Stimulated activated naive CD4-positive, alpha-beta T cell (primary cell): ENCODE data around the gene RAPGEF4.

Experiments
- DNase-seq, 6 experiments: peaks; one replicate each; lab custom pipeline; 2025; lab: John Stamatoyannopoulos, UW

Gene RAPGEF4

DNA sequence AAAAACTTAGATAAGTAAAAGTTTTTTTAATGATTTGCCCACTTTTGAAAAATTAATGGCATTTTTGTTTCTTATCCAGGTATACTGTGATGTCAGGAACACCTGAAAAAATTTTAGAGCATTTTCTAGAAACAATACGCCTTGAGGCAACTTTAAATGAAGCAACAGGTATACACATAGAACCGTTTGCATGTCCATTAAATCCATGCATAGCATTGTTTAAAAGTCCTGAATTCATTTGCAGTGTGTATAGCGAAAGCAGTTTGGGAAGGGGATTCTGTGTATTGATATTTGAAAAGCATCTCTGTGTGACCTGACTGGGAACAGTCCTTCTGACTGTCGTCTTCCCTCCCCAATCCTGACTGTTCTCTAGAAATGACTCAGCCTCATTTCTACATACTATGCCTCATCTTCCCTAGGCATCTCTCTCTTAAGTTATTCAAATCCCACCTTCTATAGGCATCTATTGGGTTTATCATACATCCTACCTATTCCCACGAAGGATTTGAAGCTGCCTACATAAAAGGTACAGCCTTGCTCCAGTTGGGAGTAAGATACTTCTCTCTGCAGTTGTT, 260.8 kb downstream of the RAPGEF4 start:
- no peak for DNase-seq

DNA sequence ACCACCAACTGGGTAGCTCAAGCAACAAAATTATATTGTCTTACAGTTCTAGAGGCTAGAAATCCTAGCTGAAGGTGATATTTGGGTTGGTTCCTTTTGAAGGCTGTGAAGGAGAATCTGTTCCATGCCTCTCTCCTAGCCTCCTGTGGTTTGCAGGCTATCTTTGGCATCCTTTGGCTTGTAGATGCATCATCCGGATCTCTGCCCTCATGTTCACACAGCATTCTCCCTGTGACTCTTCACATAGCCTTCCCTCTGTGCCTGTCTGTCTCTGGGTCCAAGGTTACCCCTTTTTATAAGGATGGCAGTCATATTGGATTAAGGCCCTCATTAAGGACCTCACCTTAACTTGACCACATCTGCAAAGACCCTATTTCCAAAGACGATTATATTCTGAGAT, 261.4 kb downstream of the RAPGEF4 start:
- DNase-seq: no peak

DNA sequence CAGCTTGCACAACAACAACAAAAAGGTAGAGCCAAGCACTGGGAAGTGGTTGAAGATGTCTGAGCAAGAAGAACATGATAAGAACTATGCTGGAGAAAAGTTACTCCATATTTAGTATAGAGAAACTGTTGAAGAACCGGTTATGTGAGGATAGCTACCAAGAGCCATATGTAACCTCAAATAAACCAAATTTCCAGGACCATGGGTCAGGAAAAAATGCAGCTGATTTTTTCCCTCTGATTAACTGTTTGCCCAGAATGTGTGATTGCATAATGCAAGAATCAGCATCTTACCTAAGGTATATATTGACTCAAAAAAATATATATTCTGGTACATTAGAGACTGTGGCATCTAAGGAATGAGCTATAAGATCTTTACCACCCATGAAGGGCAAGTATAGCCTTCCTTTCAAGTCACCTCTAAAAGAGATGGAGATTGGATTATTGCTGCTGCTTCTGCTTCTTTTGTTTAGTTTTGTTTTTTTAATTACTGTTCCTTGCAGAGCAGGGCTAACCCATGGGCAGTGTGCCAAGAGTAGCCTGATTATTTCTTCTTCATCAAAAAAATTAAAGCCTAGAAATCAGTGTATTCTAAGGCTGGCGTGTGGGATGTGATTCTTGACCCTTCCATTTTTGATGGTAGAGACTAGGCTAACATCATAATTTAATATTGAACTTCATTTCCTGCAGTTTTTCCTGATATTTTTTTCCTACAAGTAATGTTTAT, 263.1 kb downstream of the RAPGEF4 start:
- DNase-seq: no peak

GRCh38 chr2:172999641-173000386, 264.2 kb downstream of the RAPGEF4 start:
- DNase-seq: no peak

DNA sequence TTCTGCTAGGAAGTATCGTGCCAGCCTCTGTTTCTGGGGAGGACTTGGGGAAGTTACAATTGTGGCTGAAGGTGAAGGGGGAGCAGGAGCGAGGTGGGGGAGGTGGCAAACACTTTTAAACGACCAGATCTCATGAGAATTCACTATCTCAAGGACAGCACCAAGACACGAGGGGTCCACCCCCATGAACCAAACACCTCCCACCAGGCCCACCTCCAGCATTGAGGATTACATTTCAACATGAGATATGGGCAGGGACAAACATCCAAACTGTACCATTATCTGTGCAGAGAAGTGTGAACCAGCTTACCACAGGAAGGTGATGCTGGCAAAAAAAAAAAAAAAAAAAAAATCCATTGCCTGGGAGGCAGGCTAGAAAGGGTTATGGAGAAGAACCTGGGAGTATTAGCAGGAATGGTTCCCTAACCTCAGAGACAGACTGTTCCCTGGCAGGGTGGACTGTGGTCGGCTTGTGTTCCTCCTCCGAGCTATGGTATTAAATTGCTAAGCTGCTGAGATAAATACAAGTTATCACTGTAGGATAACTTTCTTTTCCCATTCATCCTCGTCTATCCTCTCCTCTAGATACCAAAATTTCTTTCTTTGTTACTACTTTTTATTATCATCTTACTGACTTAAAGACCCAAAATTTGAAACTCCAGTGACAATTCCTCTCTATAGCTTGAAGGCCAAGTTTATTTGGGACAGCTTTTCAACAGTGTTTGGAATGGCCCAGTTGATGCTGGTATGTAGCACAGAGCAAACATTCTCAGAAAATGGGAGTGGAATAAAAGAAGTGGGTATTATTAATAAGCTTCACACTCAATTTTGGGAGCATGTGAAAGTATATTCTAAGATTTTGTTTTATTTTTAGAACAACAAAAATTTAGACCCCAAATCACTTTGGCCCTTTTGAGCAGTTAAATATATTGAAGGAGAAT, 266.3 kb downstream of the RAPGEF4 start:
- no peak for DNase-seq

- DNase-seq: no peak
These were observed 267.3 kb downstream of the RAPGEF4 start for GRCh38 chr2:173002751-173003541.

DNA sequence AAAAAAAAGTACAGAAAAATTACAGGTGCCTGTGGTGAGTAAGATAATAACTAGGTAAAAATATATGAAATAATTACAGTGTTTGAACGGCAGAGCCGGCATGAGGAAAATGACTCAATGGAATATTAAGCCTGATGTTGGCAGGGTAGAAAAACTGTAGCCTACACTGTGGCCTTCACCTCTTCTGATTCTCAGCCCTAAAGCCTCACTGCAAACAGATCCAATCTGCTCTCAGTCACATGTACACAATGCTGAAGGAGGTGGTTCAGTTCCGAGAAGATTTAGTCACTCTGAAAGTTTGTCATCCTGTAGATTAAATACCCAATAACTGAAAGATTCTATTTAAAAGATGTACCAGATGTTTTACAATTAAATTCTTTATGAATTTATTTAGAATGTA, 273.1 kb downstream of the RAPGEF4 start:
- no peak for DNase-seq

DNA sequence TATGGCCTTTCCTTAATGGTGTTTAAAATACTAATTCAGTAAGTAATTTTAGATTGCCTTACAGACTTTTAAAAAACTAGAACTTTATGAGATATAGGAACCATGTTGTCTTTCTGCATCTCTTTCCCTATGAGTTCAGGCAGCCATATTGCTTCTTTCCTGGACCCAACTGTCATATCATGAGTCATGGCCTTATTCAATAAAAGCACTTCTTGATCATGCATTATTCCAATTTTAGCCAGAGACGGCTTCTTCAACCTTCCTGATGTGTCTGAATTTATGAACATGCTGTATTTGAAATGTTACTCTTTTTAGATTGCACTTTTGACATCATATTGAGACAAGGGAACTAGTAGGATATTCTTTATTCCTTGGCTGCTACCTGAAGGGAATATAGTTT, 274.6 kb downstream of the RAPGEF4 start:
- DNase-seq: no peak

GRCh38 chr2:173016451-173016850, 280.8 kb downstream of the RAPGEF4 start:
- DNase-seq: no peak

DNA sequence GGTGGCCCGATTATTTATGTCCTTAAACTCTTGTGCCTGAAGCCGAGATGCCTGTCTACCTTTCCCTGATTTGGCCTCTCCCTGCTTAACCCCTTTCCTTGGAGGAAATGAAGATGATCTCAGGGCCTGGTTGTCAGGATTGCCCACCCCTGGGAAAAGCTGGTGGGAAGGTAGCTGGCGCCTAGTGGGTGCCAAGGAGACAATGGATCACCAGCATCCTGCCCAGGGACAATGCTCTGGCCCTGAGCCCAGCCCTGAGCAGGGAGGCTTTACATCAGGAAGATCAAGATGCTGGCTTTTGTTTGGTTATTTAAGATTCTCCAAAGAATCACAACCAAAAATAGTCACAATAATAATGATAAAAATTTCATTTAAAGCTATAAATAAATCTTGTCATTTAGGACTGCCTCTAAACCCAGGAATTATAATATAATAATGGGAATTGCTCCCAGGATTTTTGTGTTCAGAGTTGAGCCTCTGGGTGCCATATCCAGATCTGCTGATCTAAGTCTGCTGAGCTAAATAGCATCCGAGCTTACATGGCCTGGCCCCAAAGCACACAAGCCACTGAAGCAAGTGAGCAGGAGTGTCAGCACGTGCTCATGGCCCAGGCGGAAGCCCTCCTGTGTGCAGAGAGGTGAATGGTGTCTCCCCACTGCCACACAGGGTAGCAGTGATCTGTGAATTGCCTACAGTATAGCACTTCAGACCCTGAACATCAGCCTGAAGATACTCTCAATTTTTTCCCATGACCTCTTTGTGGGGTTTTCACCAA, 282.2 kb downstream of the RAPGEF4 start:
- DNase-seq: no peak

DNA sequence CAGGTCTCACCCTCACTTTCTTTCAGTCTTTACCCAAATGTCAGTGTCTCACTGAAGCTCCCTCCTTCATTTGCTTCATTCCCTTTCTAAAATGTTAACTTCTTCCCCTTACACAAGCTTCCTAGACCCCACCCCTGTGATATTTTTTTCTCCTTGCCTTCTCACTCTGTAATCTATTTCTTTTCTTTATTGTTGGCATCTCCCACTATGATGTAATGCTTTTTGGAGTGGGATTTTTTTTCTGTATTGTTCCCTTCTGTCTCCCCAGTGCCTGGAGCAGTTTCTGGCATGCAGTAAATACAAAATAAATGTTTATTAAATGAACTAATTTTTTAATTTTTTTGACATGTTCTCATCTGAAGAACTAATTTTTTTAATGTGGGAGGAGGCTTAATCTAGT, 284.1 kb downstream of the RAPGEF4 start:
- DNase-seq: no peak

- DNase-seq: no peak
These were observed 286.3 kb downstream of the RAPGEF4 start for GRCh38 chr2:173021939-173022371.

DNA sequence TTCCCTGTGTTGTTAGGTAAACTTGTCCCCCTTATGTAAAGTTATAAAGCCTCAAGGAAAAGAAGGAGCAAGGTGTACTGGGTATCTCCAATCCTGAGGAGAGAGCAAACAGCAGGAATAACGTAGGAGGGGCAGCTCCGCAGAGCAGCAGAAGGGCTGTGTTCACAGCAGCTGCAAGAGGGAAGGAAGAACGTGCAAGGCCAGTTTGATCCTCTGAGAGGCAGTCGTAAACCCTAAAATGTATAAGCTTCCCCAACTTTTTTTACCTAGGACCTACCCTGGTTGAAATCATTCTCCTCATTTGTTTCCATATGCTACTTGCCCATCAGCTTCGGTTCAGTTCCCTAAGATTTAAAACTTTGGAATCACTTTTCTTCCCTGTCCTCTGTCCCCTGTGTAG, 288.1 kb downstream of the RAPGEF4 start:
- no peak for DNase-seq

DNA sequence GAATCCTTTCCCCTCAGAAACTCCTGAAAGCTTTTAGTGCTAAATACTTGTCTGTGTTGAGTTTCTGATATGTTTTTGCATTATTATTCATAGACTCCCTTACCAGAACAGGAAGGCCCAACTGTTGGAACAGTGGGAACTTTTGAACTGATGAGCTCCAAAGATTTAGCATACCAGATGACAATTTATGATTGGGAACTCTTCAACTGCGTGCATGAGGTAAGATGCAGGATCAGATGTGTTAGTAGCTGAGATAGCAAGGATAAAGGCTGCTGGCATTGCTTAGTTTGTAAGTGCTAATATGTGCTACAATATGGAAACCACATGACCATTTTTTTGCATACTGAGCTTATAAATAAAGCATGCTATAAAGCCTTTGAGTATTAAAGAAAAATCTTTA, 290.8 kb downstream of the RAPGEF4 start:
- no peak for DNase-seq

GRCh38 chr2:173027181-173028128, 291.8 kb downstream of the RAPGEF4 start:
- DNase-seq: peak; percentile 10 to 80 (median 57)

DNA sequence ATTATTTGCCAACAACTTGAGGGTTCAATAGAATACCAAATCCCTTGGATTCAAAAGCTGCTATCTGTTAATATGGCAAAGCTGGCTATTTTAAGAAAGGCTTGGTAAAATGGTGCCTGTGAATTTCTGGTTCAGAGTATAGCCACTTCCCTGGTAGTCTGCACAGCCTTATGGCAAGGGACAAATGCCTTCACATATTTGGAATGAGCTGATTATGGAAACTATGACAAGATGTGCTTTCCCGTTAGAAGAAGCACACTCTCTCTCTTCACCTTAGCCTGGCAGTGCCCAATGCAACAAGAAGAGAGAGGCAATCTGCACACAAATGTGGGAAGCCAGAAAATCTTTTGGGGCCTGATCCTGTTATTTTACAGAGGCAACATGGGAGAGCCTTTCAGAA, 292.5 kb downstream of the RAPGEF4 start:
- DNase-seq: no peak

DNA sequence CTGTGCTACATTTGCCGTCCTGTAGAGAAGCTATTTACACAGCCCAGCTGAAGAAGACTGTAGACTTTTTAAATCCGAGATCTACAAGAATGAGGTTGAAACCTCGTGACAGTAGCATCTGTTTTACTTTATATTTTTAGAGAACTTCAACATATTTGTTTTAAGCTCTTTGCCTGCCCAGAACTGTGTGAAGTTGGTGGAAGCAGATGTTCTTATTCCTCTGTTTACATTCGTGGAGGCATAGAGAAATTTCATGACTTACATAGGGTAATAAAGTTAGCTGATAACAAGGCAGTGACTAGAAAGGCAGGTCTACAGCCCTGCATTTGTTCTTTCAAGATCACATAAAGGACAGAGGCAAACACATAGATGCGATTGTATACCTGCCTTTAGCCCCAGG, 293.0 kb downstream of the RAPGEF4 start:
- no peak for DNase-seq

DNA sequence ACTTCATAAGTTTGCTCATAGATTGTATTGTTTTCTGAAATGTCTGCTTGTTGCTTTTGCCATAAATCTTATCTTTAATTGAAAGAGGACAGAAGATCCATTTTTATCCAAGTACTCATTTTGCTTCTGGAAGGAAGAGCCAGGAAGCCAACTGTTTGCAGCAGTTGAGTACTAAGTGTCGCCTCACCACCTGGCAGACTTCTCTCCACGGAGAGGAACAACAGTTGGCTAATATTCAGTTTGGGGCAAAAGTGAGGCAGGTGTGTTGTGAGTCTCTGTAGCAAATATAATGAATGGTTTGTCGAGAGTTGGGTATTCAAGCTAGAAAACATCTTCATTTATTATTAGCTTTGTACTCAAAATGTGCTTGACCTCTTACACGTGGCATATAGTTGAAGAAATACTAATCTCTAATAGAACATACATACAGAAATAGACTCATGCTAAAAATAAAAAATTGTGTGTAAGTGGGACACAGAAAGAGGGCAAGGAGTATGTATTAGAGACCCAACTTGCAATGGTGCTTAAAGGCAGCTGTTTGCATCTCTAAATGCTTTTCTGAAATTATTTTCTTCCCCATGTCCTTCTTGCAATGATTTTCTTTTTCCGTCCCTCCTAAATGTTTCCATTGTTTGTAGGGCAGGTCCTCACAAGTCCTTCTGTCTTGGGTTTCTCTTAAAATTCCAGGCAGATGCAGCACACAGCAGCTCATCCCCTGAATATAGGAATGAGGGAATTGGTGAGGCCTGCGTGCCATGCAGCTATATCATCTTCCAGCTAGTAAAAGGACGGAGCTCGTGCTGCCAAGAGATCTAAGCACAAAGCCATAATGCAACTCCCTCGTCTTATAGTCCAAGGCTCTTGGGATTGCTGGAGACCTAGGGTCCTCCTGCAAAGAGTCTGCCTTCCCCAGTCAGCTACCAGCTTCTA, 295.2 kb downstream of the RAPGEF4 start:
- DNase-seq: no peak
